ENCODE data around the gene MYO18A.
"Not testable (repeated sequence)": the region's sequence is repeated elsewhere in the genome, so short reads cannot be mapped to it uniquely, and the experiment has no call there.

The MYO18A gene

DNA sequence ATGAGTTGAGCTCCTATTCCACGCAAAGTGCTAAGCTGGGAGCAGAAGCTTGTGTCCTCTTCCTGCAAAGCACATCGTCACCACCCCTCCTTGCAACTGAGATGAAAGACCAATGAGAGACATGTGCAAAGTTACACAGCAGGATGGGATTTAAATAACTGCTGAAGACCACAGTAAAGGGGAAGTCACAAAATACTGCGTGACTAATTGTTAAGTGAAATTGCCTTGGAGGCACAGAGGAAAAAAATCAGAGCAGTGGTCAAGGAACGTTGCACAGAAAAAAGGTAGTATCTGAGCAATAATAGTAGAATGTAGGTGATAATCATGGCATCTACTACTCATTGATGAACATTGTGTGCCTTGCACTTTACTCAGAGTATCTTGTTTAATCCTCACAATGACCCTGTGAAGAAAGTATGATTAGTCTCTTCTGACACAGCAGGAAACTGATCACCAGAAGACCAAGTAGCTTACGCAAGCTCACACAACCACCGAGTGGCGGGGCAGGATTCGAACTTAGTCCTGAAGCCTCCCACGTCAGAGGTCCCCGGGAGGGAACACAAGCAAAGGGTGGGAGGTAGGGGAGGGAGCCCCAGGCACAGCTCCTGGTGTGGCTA is 15.4 kb upstream of the MYO18A start:
- no peak for DNase-seq

GRCh38 chr17:29194669-29195068 is 14.5 kb upstream of the MYO18A start:
- DNase-seq = no peak

DNA sequence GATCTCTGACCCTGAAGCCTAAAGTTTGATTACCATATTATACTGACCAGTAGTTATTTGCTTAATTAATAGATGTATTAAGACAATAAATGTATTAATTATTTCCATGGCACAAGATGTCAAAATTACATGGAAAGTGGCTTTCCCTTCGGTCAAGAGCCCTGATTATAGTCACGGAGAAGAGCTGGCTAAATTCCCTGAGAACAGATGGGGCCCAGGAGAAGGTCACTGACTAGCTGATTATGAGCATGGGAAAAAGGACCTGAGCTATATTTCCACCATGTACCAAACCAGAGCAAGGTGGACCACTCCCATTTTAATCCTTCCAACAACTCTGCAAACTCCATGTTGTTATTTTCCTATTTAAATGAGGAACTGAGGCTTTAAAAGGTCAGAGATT is 12.9 kb upstream of the MYO18A start:
- DNase-seq = no peak

GRCh38 chr17:29190592-29191207 is 10.5 kb upstream of the MYO18A start:
- DNase-seq = no peak

DNA sequence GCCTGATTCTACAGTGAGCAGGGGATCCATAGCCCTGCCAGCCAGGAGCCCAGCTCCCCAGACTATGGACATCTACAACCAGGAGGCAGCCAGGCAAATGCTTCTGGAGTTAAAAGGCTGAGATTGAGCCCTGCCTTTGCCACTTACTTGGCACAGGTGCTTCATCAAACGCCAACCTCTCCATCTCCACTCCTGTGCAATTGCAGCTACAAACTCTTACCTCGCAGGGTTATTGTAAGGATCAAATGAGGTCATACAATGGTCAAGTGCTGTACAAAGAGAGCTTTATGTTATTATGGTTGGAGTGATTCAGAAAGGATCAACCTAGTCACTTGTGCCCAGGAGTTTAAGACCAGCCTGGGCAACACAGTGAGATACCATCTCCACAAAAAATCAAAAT is 9.8 kb upstream of the MYO18A start:
- no peak for DNase-seq

- no peak for DNase-seq
These were observed 9.2 kb upstream of the MYO18A start for GRCh38 chr17:29189355-29189754.

GRCh38 chr17:29181226-29181625 is 1.0 kb upstream of the MYO18A start:
- no peak for DNase-seq

- no peak for DNase-seq
These were observed 576 bp upstream of the MYO18A start for GRCh38 chr17:29180788-29181160.

GRCh38 chr17:29179232-29180033 is 765 bp downstream of the MYO18A start:
- peak in 1 of 2 experiments; percentile 3 for DNase-seq

DNA sequence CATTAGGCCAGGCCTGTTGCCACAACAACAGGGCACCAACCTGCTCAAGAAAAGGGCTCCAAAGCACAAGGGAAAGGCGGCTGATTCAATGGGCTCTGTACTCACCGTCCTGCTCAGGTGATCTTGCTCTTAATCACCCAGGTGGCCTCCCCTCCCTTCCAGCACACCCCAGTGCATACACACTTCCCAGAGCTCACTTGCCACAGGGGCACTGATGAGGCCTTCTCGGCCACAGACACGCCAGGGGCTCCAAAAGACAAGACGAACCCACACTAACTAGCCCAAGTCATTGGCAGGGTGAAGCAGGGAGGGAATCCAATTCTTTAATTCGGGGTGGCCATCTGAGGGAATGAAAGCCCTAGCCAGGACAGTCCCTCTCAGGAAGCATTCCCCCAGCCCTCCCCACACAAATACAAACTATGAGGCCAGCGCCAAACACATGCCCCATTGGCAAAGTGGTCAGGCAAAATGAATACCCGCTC is 1.4 kb downstream of the MYO18A start:
- DNase-seq = no peak

GRCh38 chr17:29177871-29178749 is 2.1 kb downstream of the MYO18A start:
- peak in 1 of 2 experiments; percentile 5 for DNase-seq

DNA sequence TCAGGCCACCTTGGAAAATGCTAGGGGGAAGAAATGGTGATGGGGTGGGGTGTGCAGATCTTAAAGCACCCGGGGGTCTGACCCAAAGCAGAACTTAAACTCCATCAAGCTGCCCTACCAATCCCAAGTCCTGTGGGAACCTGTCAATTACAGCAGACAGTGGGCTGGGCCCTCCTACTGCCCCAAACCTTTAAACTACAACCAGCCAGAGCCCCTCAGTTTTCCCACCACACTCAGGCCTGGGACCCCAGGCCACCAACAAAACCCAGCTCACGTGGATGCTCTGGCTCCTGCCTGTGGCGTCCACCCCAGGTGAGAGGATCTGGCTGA is 2.7 kb downstream of the MYO18A start:
- no peak for DNase-seq

- DNase-seq = peak; percentile 65 to 69
These were observed 3.4 kb downstream of the MYO18A start for GRCh38 chr17:29176558-29177351.

- no peak for DNase-seq
These were observed 4.8 kb downstream of the MYO18A start for GRCh38 chr17:29175349-29175748.

DNA sequence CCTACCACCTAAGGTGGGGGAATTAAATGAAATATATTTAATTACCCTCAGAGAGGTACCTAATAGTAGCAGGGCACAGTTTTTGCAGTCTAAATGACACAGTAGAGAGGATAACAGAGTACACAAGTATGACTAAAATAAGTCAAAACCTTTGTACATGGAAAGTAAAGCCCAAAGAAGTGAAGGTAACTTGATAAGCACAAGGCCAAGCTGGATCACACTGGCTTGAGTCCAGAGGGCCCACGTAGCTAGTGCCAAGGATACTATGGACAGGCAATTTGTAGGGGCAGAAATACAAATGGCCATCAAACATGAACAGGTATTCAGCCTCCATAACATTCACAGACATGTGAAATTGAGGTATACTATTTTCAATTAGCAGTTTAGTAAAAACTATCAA is 7.6 kb downstream of the MYO18A start:
- no peak for DNase-seq

GRCh38 chr17:29170682-29171081 is 9.5 kb downstream of the MYO18A start:
- DNase-seq = no peak

DNA sequence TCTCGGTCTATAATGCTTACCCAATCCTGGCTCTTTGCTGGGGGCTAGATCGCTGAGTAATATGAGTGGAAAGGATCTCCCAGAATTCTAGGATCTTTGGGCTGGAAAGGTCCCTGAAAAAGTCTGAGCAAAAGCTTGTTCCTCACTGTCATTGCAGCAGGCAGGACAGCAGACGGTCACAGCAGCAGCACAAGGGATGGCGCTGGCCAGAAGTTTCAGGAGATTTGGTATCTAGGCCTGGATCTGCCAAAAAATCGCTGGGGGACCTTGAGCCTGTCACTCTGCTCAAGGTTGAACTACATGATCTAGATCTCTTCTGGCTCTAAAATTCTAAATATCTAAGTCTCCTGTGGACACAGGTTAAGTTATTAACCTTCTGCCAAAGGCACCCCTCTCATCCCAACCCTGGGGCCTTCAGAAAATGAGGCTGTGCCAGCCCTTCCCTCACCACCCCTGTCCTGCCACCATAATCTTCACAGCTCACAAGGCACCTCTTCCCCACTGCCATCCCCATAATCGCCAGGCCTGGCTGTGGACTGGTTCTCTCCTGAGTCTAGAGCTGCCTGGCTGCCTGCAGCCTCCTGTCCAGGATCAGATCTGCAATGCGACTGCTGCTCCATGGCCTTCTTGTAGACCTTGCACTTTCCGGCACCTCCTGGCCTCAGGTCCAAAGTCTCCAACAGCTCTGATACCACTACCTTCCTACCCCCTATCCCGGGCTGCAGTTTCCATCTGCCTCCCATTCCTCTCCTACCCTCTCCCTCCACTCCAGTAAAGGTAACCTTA is 10.2 kb downstream of the MYO18A start:
- no peak for DNase-seq

GRCh38 chr17:29168759-29169126 is 11.5 kb downstream of the MYO18A start:
- not testable (repeated sequence) for DNase-seq

DNA sequence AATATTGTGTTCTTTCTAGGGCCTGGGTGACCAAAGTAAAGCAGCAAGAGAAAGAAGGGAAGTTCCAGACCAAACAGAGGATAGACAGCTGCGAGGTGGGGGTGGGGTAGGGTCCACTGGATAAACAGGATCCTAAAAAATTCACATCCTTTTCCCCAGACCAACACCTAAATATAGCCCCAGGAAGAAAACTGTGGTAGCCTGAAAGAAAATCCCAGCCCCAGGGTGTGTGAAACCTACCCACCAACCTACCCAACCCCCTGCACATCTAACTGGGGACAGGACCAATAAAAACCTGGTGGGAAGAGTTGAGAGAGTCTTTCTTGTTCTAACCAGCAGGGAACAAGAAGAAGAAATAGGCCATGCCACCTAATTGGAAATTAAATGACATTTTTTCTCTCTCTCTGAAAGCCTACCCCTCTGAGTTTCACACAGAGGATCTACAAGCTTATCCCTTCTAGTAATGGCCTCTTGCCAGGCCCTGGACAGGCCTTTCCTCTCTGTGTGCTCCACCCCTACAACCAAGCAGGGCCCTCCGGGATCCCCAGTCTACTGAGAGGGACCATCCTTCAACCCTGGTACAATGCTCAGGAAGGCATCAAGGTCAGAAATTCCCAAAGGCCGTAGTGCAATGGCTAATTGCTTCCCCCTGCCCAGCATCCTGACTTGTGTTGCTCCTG is 12.0 kb downstream of the MYO18A start:
- no peak for DNase-seq

DNA sequence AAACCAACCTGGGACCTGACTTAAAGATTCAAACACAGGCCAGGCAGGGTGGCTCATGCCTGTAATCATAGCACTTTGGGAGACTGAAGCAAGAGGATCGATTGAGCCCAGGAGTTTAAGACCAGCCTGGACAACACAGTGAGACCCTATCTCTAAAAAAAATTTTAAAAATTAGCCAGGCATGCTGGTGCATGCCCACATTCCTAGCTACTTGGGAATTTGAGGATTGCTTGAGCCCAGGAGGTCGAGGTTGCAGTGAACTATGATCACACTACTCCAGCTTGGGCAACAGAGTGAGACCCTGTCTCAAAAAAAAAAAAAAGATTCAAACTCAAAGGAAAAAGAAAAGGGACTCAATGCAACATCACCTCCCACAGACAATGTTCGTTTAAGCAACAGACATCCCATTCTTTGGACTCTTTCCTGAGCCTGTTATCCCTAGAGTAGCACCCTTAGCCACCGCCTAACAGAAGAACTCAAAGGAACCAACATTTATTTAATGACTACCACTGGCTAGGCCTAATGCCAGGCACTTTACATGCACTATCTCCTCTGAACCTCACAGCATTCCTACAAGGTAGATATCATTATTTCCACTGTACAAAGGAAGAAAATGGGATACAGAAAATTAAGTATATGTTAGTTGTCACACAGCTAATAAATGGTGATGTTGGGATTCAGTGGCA is 12.7 kb downstream of the MYO18A start:
- no peak for DNase-seq
